Erythroblast (primary cell): ENCODE data around the gene AGAP5.

Experiments used
- GATA1 ChIP-seq: IDR thresholded peaks from 2 replicates; pipeline ENCODE4 v1.6.1; 2011; ENCODE audit warnings: low read depth, mild to moderate bottlenecking, control low read depth, low read length, moderate library complexity
- POLR2A ChIP-seq: IDR thresholded peaks from 2 replicates; pipeline ENCODE4 v1.6.1; 2011; ENCODE audit warnings: mild to moderate bottlenecking, low read length

- TF ChIP-seq POLR2A (no peak), GATA1 (no peak)
Measured at GRCh38 chr10:73650537-73651331, 47.2 kb downstream of the AGAP5 start.
